Fibroblast of villous mesenchyme (primary cell): ENCODE measurements around the gene ADH7. TPM values are rescaled to one million over a fixed set of nuclear protein-coding genes. Genes with fewer than 3 reads are reported as not detected.

ENCODE experiments used
- DNase-seq: peaks from one replicate; pipeline ENCODE4 v3.0.0-alpha.2; 2010; ENCODE audit warnings: low read depth
- H3K4me3 ChIP-seq: 2 replicates; pipeline ENCODE4 v1.5.1; 2011; ENCODE audit warnings: low read depth, mild to moderate bottlenecking, low read length
- total RNA-seq: library from RNA; depleted of rRNA; stranded (reverse); fragments of >200 nt; gene quantifications from 2 replicates; pipeline ENCODE4 v1.2.3, GENCODE V29; 2012
- TF ChIP-seq, protein P1 (sequence below): IDR thresholded peaks from 2 replicates; pipeline ENCODE4 v1.5.1; 2012; ENCODE audit warnings: low read depth, mild to moderate bottlenecking, low read length; ENCODE audit not compliant: insufficient read depth

The ADH7 gene
- total RNA-seq, 1 donor: not detected

DNA sequence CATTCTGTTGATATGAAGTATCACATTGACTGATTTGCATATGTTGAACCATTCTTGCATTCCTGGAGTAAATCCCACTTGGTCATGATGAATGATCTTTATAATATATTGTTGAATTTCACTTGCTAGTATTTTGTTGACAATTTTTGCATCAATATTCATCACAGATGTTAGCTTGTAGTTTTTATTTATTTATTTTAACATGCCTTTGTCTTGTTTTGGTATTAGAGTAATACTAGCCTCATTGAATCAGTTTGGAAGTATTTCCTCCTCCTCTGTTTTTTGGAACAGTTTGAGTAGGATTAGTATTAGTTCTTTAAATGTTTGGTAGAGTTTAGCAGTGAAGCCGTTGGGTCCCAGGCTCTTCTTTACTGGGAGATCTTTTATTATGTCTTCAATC lies 68.7 kb downstream of the ADH7 start:
- peak; percentile 9 for DNase-seq
- TF ChIP-seq, protein P1, sequence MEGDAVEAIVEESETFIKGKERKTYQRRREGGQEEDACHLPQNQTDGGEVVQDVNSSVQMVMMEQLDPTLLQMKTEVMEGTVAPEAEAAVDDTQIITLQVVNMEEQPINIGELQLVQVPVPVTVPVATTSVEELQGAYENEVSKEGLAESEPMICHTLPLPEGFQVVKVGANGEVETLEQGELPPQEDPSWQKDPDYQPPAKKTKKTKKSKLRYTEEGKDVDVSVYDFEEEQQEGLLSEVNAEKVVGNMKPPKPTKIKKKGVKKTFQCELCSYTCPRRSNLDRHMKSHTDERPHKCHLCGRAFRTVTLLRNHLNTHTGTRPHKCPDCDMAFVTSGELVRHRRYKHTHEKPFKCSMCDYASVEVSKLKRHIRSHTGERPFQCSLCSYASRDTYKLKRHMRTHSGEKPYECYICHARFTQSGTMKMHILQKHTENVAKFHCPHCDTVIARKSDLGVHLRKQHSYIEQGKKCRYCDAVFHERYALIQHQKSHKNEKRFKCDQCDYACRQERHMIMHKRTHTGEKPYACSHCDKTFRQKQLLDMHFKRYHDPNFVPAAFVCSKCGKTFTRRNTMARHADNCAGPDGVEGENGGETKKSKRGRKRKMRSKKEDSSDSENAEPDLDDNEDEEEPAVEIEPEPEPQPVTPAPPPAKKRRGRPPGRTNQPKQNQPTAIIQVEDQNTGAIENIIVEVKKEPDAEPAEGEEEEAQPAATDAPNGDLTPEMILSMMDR: no peak
- H3K4me3 ChIP-seq: no peak overlapping the region

DNA sequence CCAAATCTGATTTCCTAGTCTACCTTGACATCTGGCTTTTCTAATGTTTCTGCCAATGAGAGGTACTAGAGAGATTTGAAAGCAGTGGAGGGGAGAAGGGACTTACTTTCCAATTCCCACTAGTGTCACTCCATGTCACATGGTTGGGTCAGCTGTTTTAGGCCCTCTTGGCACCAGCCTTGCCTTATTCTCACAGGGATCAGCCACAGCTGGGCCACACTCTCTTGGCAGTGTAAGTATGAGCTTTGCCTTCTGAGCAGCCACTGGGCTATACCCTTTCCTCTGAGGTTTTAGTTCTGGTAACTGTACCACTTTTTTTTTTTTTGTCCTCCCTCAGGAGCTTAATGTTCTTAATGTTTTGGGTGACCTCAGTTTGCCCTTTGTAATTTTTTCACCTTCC lies 72.4 kb downstream of the ADH7 start:
- TF ChIP-seq, protein P1: no peak
- H3K4me3 ChIP-seq: no peak overlapping the region
- DNase-seq: peak; percentile 24

Other genes starting within 250 kb of the ADH7 start
- gene ADH6, start 216.1 kb downstream of the ADH7 start, total RNA-seq: under 0.01 TPM in 1 of 2 replicates, not detected in the other
- not detected in 2 replicates for gene ADH1A, start 144.4 kb downstream of the ADH7 start, total RNA-seq
- 0.32 and 0.43 TPM in 2 replicates for gene ADH1B, start 113.9 kb downstream of the ADH7 start, total RNA-seq
- 1.3 TPM in 1 of 2 replicates, not detected in the other for gene ADH1C, start 82.6 kb downstream of the ADH7 start, total RNA-seq
- gene C4orf17, start 75.7 kb upstream of the ADH7 start, total RNA-seq: not detected in 2 replicates
- gene TRMT10A, start 128.7 kb upstream of the ADH7 start, total RNA-seq: 4.5 and 5.6 TPM in 2 replicates
- gene MTTP, start 139.5 kb upstream of the ADH7 start, total RNA-seq: under 0.01 TPM in 1 of 2 replicates, not detected in the other
- under 0.01 TPM in 1 of 2 replicates, not detected in the other for gene C4orf54, start 222.5 kb upstream of the ADH7 start, total RNA-seq